Right hindlimb (tissue), 1 donor: ENCODE results near the gene SPAG9.

Experiments
- DNase-seq: peaks from one replicate; pipeline ENCODE4 v3.0.0-alpha.2; 2018

SPAG9 gene

GRCh38 chr17:51120739-51121619 lies at the start of gene SPAG9:
Gene SPAG9 (minus strand): TSS chr17:51120868. CDS start chr17:51120656, 212 bp downstream.
- peak; percentile 97 for DNase-seq

GRCh38 chr17:51169340-51169739 lies 48.7 kb upstream of the SPAG9 start:
- no peak for DNase-seq

DNA sequence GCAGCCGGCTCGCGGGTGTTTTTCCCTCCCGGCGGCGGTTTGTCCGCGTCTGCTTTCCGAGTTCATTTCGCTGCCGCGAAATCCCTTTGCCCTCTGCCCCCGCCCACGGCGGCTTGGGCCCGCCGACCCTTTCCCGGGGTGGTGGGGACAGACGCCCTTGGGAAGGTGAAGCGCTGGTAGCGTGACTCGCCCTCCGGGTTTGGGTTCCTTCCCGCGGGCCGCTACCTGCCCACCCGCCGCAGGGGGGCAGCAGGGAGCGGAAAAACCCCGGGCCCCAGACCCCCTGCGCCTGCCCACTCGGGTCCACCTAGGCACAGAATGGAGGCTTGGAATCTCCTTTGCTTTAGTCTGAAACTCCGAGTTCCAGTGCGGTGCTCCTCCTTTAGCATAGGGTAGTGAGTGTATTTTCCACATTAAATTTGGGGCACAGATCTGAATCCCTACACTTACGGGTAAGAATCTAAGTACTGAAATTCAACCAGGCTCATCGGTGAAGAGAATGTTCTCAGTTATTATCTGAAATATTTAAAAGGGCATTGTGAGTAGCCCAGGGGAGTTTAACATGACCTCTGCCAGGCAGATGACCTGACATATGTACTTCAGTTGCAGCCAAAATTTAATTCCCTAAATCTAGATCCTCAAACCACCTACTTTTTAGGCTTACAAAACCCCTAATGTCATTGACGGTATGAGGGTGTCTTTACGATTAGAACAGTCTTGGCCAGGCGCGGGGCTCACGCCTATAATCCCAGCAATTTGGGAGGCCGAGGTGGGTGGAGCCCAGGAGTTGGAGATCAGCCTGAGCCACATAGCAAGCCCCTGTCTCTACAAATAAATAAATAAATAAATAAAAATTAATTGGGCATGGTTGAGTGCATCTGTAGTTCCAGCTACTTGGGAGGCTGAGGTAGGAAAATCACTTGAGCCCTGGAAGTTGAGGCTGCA lies 46.6 kb upstream of the SPAG9 start:
- peak; percentile 71 for DNase-seq

DNA sequence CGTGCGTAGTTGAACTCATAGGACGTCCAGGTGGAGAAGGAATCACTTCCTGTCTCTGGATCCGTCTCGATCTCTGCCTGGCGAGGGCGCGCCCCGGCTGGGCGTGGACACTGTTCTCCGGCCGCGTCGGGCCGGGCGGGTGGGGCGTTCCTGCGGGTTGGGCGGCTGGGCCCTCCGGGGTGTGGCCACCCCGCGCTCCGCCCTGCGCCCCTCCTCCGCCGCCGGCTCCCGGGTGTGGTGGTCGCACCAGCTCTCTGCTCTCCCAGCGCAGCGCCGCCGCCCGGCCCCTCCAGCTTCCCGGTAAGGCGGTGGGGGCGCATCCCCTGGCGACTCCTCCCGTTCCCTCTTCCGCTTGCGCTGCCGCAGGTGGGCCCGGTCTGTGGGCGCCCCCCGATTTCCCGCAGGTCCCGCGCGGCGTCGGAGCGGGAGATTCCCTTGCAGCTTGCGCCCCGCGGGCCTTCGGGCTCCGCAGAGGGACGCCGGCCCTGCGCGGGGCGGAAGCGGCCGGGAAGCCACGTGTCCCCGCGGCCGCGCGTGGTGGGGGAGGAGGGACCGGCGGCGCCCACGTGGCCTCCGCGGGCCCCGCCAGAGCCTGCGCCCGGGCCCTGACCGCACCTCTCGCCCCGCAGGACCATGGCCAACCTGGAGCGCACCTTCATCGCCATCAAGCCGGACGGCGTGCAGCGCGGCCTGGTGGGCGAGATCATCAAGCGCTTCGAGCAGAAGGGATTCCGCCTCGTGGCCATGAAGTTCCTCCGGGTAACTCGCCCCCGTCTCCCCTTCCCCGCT lies 45.7 kb upstream of the SPAG9 start, which contains the start of gene NME2:
Gene NME2 (plus strand): TSS at position 214 of the 789 bp plus-strand sequence. CDS start 420 bp downstream, at position 634.
- DNase-seq: peak; percentile 95

- DNase-seq: no peak
Observed at GRCh38 chr17:51165680-51166197, 45.1 kb upstream of the SPAG9 start.

DNA sequence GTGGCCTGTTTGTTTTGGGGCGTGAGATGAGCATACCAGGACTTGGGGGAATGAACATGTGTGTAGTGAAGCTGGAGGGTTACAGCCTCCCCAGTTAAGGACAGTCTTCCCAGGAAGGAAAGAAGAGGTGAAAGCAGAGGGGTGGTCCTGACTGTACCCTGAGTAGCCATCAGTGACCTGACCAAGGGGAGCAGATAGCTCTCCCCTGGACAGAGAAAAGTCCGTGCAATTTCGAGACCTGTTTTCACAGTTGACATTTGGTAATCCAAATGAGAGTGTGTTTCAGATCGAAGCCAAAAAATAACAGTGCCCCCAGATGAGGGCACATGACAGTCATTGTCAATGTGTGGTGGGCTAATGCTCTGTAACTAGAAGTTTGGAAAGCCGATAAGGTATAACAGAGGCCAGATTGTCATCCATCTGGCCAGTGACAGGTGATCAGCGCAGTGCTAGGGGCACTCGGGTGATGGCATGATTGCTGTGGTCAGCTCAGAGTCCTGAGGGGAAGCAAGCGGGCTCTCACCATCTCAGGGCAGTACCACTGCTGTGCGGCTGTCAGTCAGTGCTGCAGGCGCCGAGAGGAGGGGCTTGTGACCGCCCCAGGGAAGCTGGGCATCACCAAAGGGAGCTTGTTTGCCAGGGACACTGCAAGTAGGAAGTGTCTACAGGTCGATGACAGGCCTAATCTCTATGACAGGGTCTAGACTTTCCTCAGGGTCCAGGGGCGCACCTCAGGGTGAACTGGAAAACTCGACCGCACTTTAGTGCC lies 44.4 kb upstream of the SPAG9 start:
- peak; percentile 38 for DNase-seq

DNA sequence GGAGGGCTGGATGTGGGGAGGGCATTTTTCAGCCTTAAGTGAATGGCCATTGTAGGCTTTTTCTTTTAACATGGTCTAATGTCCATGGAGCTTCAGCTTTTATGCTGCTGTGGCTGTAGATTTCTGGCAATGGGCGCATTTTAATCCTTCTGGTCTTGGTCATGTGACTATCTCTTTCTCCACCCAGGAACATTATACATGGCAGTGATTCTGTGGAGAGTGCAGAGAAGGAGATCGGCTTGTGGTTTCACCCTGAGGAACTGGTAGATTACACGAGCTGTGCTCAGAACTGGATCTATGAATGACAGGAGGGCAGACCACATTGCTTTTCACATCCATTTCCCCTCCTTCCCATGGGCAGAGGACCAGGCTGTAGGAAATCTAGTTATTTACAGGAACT lies 40.9 kb upstream of the SPAG9 start:
- no peak for DNase-seq

DNA sequence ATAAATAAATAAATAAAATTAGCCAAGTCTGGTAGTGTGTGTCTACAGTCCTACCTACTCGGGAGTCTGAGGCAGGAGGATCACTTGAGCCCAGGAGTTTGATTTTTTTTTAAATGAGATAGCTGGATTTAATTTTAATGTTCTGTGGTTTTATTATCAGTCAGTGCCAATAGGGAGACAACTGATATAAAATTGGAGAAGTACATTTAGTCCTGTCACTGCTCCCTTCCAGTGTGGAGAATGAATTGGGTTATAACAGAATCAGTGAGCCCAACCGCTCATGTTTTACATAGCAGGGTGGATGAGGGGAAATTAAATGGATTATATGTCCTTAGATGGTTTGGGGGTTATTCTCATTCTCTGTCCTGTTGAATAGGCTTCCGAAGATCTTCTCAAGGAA lies 38.9 kb upstream of the SPAG9 start:
- no peak for DNase-seq

DNA sequence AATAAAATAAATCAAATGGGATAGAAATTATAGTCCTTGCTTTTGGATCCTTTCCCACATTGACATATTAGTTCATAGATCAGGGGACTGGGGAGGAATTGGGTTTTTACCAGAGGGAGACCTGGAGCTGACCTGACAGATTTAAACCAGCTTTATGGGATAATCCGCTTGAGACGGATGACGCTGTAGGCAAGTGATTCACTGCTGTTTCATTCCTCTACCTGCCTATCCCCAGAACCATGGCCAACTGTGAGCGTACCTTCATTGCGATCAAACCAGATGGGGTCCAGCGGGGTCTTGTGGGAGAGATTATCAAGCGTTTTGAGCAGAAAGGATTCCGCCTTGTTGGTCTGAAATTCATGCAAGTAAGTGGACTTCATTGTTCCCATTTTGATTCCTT lies 34.7 kb upstream of the SPAG9 start:
- DNase-seq: no peak

DNA sequence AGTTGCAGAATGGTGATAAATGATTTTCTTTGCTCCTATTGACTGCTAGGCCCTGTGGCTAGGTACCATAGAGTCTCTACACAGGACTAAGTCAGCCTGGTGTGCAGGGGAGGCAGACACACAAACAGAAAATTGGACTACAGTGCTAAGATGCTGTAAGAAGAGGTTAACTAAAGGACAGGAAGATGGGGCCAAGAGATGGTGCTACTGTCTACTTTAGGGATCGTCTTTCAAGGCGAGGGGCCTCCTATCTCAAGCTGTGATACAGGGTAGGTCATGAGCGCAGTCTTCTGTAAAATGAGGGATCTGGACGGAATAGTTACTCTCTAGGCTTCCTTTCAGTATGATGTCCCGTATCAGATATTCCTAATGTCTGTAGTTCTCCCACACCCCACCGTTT lies 33.5 kb upstream of the SPAG9 start:
- no peak for DNase-seq

GRCh38 chr17:51153210-51154072 lies 32.8 kb upstream of the SPAG9 start, which contains the start of gene NME1:
Gene NME1 (plus strand): TSS chr17:51153559. CDS start chr17:51155655, 2,096 bp downstream.
- DNase-seq: peak; percentile 98

DNA sequence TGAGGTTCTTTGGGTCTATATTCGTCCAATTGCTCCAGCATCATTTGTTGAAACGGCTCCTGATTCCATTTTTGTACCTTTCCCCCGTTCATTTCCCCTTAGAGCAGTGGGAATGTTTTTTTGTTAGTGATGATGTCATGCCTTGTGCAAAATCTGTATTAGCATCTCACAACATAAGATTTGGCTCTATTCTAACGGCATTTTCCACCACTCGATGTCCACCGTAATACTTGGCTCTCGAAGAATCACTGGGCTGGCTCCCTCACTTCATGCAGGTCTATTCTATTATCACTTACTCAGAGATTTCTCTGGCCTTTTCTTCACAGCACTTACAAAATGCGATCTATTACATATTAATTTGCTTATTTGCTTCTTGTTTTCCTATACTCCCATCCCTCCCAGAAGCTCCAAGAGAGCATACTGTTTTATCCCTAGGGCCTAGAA lies 32.1 kb upstream of the SPAG9 start:
- DNase-seq: no peak

DNA sequence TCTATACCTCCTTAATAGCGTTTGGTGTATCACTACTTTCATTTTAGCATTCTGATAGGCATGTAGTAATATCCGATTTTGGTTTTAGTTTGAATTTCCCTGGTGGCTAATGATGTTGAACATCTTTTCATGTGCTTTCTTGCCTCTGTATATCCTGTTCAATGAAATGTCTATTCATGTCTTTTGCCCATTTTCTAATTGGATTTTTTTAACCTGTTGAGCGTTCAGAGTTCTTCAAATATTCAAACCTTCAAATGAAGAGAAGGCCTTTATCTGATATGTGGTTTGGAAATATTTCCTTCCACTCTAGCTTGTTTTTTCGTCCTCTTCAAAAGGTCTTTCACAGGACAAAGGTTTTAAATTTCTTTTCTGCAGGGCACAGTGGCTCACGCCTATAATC lies 30.3 kb upstream of the SPAG9 start:
- no peak for DNase-seq

DNA sequence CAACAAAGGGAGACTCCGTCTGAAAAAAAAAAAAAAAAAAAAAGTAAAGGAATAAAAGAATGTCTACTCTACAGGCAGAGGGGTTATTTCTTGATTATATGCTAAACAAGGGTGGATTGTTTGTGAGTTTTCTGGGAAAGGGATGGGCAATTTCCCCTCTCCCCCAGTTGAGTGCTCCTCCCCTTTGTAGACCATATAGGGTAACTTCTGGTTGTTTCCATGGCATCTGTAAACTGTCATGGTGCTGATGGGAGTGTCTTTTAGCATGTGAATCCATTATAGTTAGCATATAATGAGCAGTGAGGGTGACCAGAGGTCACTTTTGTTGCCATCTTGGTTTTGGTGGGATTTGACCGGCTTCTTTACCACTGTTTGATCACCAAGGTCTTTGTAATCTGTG lies 28.5 kb upstream of the SPAG9 start:
- DNase-seq: no peak

DNA sequence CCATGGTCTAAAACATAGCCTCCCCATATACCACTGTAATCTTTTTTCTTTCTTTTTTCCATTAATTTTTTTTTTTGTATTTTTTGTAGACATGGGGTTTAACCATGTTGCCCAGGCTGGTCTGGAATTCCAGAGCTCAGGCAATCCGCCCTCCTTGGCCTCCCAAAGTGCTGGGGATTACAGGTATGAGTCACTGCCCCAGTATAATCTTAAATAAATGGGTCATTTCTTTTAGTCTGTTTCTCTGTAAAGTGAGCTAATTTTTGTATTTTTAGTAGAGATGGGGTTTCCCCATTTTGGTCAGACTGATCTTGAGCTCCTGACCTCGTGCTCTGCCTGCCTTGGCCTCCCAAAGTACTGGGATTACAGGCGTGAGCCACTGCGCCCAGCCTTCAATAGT lies 27.0 kb upstream of the SPAG9 start:
- DNase-seq: no peak

GRCh38 chr17:51144266-51145022 lies 23.8 kb upstream of the SPAG9 start:
- no peak for DNase-seq

- no peak for DNase-seq
Observed at GRCh38 chr17:51142597-51142996, 21.9 kb upstream of the SPAG9 start.

DNA sequence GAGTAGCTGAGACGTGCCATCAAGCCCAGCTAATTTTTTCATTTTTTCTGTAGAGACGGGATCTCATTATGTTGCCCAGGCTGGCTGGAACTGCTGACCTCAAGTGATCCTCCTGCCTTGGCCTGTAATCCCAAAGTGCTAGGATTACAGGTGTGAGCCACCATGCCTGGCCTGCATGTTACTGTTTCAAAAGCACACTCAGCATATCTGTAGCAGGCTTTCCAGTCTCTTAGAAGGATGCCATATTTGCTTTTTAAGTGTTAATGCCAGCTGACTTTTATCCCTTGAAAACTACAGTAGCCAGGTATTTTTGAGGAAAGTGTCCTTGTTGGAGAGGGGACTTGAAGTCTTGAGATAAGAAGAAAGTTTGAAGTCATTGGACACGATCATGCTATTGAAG lies 15.3 kb upstream of the SPAG9 start:
- DNase-seq: no peak

DNA sequence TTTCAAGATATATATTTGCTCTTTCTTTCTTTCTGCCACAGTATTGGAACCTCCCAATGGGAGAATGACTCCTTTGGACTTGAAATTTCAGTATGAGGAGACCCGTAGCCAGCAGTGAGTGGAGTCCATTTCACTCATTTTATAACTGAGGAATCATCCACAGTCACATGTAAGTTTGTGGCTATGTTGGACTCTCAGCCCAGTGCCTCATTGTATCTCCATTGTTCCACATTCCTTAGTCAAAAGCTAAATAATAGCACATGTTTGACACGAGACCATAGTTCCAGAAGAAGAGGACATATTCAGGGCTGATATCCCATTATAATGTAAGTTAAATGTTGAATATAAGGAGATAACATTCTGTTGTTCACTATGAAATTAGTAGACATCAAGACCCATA lies 12.7 kb upstream of the SPAG9 start:
- DNase-seq: no peak

- DNase-seq: no peak
Observed at GRCh38 chr17:51132964-51133319, 12.3 kb upstream of the SPAG9 start.
